ENCODE results near the gene STX10. TPM values are rescaled to one million over a fixed set of nuclear protein-coding genes. Genes with fewer than 3 reads are reported as not detected.

The STX10 gene
- total RNA-seq, 1 donor from 2014 or later = 58.4 TPM

DNA sequence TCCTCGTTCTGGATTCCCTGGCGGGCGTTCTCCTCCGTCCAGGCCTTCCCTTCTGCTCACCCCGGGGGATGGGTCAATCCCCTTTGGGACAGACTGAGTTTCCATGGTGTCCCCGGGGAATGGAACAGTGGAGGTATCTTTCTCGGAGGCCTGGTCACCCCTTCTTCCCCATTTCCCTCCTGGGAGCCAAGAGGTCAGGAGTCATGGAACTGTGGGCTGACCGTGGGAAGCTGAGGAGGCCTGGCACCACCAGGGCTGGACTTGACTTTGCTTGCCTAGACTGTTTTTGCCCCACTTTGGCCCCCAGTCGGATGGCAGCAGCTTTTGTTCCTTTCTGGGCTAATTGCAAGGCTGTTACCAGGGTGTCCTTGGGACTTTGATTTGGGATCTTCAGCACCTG lies 30.1 kb downstream of the STX10 start:
- peaks cover 42% of the 10 kb centered on the region for H3K4me1 Mint-ChIP-seq
- H3K27ac Mint-ChIP-seq = peak overlapping the region; percentile 85
- DNase-seq (ENCODE audit: low spot score in 2 of 2, unreplicated experiment in 2 of 2) = no peak

DNA sequence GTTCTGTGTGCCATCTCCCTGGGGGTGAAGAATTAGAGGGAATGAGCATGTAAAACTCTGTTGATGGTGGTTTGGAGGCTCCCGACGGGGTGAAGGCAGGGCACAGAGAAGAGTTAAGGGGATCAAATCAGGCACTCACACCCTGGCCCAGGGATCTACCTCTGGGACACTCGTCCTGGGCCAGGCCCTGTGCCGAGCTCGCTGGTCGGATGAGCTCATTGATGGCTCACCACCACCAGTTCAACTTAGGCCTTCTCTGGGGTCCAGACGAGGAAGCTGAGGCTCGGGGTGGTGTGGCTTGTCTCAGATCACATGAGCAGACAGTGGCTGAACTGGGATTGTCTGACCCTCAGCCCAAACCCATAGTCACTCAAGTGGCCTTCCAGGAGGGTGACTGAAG lies 30.5 kb downstream of the STX10 start:
- H3K4me3 Mint-ChIP-seq = peak overlapping the region; percentile 75
- no peak for DNase-seq (ENCODE audit: low spot score in 2 of 2, unreplicated experiment in 2 of 2)
- H3K4me1 Mint-ChIP-seq = peaks cover 42% of the 10 kb centered on the region
- TF ChIP-seq, protein P1, sequence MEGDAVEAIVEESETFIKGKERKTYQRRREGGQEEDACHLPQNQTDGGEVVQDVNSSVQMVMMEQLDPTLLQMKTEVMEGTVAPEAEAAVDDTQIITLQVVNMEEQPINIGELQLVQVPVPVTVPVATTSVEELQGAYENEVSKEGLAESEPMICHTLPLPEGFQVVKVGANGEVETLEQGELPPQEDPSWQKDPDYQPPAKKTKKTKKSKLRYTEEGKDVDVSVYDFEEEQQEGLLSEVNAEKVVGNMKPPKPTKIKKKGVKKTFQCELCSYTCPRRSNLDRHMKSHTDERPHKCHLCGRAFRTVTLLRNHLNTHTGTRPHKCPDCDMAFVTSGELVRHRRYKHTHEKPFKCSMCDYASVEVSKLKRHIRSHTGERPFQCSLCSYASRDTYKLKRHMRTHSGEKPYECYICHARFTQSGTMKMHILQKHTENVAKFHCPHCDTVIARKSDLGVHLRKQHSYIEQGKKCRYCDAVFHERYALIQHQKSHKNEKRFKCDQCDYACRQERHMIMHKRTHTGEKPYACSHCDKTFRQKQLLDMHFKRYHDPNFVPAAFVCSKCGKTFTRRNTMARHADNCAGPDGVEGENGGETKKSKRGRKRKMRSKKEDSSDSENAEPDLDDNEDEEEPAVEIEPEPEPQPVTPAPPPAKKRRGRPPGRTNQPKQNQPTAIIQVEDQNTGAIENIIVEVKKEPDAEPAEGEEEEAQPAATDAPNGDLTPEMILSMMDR (IDR thresholded peaks at IDR 0.05; ENCODE audit: unreplicated experiment) = no peak
- peak overlapping the region; percentile 85 for H3K27ac Mint-ChIP-seq
- no peaks in the 10 kb centered on the region for H3K27me3 Mint-ChIP-seq (ENCODE audit: low read depth)
- peaks cover 4% of the 10 kb centered on the region for H3K36me3 Mint-ChIP-seq
- no peaks in the 10 kb centered on the region for H3K9me3 Mint-ChIP-seq

More for the DNA sequence above, 30.1 kb downstream of the STX10 start:
- H3K27me3 Mint-ChIP-seq (ENCODE audit: low read depth) = no peaks in the 10 kb centered on the region
- H3K36me3 Mint-ChIP-seq = peaks cover 4% of the 10 kb centered on the region
- H3K4me3 Mint-ChIP-seq = peak overlapping the region; percentile 75
- no peaks in the 10 kb centered on the region for H3K9me3 Mint-ChIP-seq
- TF ChIP-seq, protein P1 (IDR thresholded peaks at IDR 0.05; ENCODE audit: unreplicated experiment) = no peak

- Mint-ChIP-seq H3K27ac (peak overlapping the region; percentile 85), H3K9me3 (no peaks in the 10 kb centered on the region), H3K4me3 (peak overlapping the region; percentile 75), H3K36me3 (peaks cover 4% of the 10 kb centered on the region), H3K27me3 (ENCODE audit: low read depth) (no peaks in the 10 kb centered on the region), H3K4me1 (peaks cover 42% of the 10 kb centered on the region)
- DNase-seq (ENCODE audit: low spot score in 2 of 2, unreplicated experiment in 2 of 2) = peak in 1 of 2 experiments; percentile 47
- TF ChIP-seq, protein P1 (IDR thresholded peaks at IDR 0.05; ENCODE audit: unreplicated experiment) = no peak
Observed at GRCh38 chr19:13118424-13119193, 31.6 kb downstream of the STX10 start.

DNA sequence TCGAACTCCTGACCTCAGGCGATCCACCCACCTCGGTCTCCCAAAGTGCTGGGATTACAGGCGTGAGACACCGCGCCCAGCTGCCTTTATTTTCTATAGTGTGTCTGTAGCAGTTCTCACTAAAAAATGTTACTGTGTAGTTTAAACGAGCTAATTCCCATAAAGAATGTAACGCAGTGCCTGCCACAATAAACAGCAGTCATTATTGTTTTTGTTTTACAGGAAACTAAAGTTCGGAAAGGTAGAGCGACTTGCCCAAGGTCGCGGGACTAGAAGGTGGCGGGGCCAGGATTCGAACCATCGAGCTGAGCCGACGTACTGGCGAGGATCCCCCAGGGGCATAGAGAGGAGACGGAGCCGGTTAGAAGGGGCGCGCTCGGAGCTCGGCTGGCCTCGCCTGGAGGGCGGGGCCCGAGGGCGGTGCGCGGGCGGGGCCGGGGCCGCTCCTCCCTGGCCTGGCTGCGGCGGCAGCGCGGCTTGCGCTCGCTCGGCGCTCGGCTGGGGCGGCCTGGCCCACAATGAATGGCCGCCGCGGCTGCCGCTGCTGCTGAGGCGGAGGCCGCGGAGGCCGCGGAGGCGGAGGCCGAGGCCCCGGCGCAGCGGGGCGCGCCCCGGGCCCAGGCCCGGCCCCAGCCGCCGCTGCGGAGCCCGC lies 32.3 kb downstream of the STX10 start, which contains the start of gene NACC1:
NACC1 (plus strand) TSS at position 493 of the 652 bp plus-strand sequence. CDS start 16,944 bp downstream, outside the sequence.
- H3K27me3 Mint-ChIP-seq (ENCODE audit: low read depth) = no peaks in the 10 kb centered on the region
- peak within 1 kb of the TSS; percentile 95 for H3K4me3 Mint-ChIP-seq
- peaks cover 42% of the 10 kb centered on the region for H3K4me1 Mint-ChIP-seq
- TF ChIP-seq, protein P1 (IDR thresholded peaks at IDR 0.05; ENCODE audit: unreplicated experiment) = no peak
- H3K27ac Mint-ChIP-seq = peak within 1 kb of the TSS; percentile 97
- peaks cover 4% of the 10 kb centered on the region for H3K36me3 Mint-ChIP-seq
- peak; percentile 86 to 89 for DNase-seq (ENCODE audit: low spot score in 2 of 2, unreplicated experiment in 2 of 2)
- H3K9me3 Mint-ChIP-seq = no peaks in the 10 kb centered on the region

GRCh38 chr19:13117176-13117771 lies 32.9 kb downstream of the STX10 start:
- H3K36me3 Mint-ChIP-seq = peaks cover 2% of the 10 kb centered on the region
- no peaks in the 10 kb centered on the region for H3K27me3 Mint-ChIP-seq (ENCODE audit: low read depth)
- peak overlapping the region; percentile 97 for H3K27ac Mint-ChIP-seq
- DNase-seq (ENCODE audit: low spot score in 2 of 2, unreplicated experiment in 2 of 2) = no peak
- TF ChIP-seq, protein P1 (IDR thresholded peaks at IDR 0.05; ENCODE audit: unreplicated experiment) = no peak
- peaks cover 42% of the 10 kb centered on the region for H3K4me1 Mint-ChIP-seq
- peak overlapping the region; percentile 95 for H3K4me3 Mint-ChIP-seq
- no peaks in the 10 kb centered on the region for H3K9me3 Mint-ChIP-seq
